GM21717 (cell line): ENCODE results near the gene SPTBN1.
"Not testable (repeated sequence)": the region's sequence is repeated elsewhere in the genome, so short reads cannot be mapped to it uniquely, and the experiment has no call there.

Experiments
- ATAC-seq: cut with Tn5 transposase; IDR thresholded peaks from one replicate; pipeline ENCODE4 v1.9.1; 2021; ENCODE audit warnings: mild to moderate bottlenecking, moderate library complexity; ENCODE audit not compliant: unreplicated experiment

Gene SPTBN1

DNA sequence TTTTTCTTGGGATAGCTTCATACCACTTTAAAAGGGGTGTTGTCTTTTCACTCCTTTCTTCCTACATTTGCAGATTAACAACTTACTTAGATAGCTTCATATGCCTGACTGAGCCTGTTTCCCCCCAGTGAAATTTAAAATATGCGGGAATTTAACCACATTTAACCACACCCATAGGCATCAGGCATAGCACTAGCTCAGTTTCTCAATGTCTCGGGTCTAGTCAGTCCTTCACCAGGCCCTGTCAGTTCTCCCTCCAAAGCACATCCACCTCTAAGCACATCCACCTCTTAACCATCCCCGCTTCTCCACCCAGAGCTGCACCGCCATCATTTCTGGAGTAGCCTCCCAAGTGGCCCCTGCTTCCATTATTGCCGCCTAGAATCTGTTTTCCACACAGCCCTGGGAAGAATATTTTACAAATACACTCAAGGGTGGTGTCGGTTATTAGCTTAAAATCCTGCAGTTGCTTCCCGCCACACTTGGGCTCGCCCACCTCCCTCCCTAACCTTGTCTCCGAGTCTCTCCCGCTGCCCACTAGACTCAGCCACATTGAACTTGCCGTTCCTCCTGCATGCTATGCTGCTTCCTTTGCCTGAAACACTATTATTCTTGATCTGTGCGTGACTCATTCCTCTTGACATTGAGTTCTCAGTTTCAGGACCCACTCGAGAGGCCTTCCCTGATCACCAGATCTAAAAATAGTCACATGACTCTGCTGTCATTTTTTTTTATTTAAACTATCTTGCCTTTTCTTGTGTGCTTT is 68.3 kb downstream of the SPTBN1 start:
- peak; percentile 66 for ATAC-seq

DNA sequence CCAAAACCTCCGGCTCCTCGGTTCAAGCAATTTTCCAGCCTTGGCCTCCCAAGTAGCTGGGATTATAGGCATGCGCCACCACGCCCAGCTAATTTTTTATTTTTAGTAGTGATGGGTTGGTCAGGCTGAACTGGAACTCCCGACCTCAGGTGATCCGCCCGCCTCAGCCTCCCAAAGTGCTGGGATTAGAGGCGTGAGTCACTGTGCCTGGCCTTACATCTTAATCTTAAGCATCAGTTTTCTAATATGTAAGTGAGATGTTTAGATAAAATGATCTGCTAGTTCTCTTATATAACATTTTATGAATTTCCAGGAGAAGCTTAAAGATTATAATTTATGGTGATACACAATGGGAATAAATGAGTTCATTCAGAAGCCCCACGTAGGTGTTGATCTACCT is 69.2 kb downstream of the SPTBN1 start:
- no peak for ATAC-seq

DNA sequence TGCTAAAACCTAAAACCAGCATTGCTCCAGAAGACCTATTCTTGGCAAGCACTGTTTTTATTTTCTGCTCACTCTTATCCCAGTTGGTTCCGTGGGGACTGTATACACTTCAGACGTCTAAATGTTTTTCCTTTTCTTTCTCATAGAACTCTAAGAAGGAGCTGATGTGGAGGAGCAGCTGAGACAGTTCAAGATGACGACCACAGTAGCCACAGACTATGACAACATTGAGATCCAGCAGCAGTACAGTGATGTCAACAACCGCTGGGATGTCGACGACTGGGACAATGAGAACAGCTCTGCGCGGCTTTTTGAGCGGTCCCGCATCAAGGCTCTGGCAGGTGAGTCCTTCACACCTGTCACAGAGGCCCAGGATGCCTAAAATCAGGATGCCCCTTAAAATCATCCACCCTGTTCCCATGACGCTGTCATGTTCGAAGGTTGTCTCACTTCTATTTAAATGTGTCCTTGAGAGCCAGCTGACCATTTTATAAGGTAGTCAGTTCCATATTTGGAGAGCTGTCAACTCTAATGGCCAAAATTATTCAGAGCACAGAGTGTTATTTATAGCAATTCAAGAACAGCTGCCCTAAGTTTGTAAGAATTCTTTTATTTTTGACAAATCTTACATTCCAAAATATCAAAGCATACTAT is 70.2 kb downstream of the SPTBN1 start:
- no peak for ATAC-seq

DNA sequence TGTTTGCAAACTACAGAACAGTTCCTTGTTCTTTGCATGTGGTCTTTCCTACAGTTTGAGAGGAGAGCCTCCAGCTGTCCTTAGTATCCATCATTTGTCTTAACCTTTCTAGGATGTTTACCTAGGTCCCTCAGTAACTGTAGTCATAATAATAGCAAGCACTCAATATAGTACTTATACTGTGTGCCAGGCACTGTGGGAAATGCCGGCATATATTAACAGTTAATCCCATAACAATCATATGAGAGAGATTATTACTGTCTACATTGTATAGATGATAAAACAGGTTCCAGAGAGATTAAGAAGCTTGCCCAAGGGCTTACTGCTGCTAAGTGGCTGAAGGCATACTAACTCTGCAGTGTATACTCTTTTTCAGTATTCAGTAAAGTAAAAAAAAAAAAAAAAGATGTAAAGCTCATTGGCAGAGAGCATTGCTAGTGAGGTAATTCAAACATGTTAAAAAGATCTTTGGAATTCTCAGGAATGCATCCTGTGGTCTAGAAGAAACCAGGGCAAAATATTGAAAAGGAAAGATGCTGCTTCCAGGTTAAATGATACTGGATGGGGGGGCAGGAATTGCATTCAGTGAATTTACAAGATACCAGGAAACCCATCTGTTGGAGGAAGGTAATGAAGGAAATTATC is 72.3 kb downstream of the SPTBN1 start:
- no peak for ATAC-seq

DNA sequence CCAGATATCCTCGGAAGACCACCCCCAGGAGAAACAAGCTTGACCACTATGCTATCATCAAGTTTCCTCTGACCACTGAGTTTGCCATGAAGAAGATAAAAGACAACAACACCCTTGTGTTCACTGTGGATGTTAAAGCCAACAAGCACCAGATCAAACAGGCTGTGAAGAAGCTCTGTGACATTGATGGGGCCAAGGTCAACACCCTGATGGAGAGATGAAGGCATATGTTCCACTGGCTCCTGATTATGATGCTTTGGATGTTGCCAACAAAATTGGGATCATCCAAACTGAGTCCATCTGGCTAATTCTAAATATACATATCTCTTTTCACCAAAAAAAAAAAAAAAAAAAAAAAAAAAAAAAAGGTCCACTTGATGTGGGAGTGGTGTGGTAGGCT is 73.4 kb downstream of the SPTBN1 start:
- not testable (repeated sequence) for ATAC-seq

DNA sequence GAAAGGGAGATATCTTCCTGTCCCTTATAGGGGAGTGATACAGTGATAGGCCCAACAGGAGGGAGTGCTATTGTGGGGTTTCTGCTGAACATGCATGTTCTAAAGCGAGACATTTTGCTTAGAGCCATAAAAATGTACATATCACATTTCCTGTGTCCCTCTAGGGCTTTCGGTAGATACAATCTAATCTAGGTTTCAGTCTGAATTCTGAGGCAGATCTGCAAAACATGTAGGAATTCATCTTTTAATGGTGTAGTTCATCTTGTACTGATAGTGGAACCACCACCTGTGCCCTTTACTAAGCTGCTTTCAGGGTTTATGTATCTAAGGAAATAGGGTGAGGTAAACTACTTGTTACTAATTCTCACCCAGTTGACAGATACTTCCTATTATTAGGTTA is 73.8 kb downstream of the SPTBN1 start:
- ATAC-seq: no peak

- ATAC-seq: no peak
These were observed 75.4 kb downstream of the SPTBN1 start for GRCh38 chr2:54531558-54531957.

- ATAC-seq: no peak
These were observed 78.1 kb downstream of the SPTBN1 start for GRCh38 chr2:54534221-54534620.

DNA sequence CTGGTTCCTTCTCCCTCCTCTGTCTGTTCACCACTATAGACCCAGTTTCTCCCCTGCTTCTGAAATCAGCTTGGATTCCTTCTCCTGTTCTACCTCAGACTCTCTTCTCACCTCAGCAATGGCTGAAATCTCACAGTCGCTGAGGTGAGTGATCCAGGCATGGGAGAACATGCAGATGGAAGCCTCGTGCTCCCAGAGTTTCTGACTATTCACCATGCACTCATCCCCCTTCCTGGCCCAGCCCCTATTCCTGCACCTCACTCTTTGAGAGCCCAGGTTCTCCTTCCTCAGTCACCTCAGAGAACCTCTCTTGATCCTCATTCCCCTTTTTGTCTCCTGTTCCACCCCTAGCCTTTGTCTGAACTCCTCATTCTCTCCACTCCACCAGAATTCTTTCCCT is 78.5 kb downstream of the SPTBN1 start:
- no peak for ATAC-seq

DNA sequence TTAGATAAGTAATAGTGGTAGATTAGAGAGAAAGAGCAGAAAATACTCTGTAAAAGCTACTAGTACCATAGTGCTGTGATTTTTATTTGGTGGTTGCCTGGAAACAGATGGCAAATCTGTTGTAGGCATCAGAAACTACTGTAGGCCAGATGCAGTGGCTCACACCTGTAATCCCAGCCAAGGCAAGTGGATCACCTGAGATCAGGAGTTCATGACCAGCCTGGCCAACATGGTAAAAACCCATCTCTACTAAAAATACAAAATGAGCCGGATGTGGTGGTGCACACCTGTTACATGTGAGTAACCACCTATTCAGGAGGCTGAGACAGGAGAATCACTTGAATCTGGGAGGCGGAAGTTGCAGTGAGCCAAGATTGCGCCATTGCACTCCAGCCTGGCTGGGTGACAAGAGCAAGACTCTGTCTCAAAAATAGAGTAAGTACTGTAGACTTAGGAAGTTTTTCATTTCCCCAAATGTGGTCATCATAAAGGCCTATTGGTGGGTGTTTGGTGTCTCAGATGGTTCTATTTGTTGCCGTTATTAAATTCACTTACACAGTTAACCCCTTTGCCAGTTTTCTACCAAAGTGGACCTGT is 79.6 kb downstream of the SPTBN1 start:
- ATAC-seq: no peak

- ATAC-seq: no peak
These were observed 80.6 kb downstream of the SPTBN1 start for GRCh38 chr2:54536720-54537119.

GRCh38 chr2:54538537-54538936 is 82.4 kb downstream of the SPTBN1 start:
- no peak for ATAC-seq

DNA sequence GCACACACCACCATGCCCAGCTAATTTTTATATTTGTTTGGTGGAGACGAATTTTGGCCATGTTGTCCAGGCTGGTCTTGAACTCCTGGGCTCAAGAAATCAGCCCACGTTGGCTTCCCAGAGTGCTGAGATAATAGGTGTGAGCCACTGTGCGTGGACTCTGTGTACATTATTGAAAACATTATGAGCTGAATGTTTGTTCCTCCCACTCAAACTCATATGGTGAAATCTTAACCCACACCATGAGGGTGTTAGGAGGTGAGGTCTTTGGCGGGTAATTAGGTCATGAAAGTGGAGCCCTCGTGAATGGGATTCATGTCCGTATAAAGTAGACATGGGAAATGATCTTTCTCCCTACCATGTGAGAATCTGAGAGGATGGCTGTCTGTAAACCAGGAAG is 83.6 kb downstream of the SPTBN1 start:
- no peak for ATAC-seq

- no peak for ATAC-seq
These were observed 84.1 kb downstream of the SPTBN1 start for GRCh38 chr2:54540194-54540593.

DNA sequence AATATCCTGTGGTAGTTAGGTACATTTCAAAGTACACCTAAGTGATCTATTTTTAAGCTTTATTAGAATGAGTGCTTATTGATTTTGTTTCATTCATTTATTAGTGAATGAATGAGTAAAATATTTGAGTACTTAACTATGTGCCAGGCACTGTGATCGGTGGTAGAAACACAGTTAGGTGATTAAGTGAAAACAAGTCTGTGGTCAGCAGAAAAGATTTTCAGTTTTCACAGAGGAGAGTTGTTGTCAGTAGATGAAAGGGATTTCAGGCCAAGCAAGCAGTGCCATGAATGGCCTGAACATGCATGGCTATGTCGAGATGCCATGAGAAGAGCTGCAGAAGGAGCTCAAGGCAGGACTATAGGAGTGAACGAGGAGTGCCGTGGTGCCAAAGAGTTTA is 85.9 kb downstream of the SPTBN1 start:
- ATAC-seq: no peak

DNA sequence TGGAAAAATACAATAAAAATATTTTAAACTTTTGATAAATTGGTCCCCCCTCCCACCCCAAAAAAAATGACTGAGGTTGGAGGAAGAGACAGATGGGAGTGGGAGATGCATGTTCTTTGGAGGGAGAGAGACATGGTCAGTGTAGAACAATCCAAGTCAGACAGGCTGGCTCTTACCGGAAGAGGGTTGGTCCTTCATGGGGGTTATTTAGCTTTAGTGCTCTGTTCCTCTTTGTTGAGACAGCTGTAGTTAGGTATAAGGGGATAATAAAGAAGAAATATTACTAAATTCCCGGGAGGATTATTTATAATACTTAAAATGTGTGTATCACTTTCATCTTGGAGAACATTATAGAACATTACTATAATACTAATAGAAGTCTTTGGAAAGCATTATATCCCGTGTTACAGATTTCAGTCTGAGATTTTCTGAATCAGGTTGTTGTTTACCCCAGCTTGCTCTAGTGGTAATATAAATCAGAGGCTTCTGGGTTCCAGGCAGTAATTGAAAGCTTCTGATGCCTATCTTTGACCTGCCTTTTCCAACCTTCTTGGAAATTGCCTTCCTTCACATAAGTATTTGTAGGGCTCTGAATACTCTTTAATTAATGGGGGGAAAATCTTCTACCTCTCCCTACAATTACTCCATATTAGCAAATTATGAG is 87.7 kb downstream of the SPTBN1 start:
- ATAC-seq: no peak

- no peak for ATAC-seq
These were observed 89.7 kb downstream of the SPTBN1 start for GRCh38 chr2:54545702-54546450.

GRCh38 chr2:54546518-54546917 is 90.4 kb downstream of the SPTBN1 start:
- ATAC-seq: no peak

GRCh38 chr2:54546923-54547720 is 91.0 kb downstream of the SPTBN1 start:
- no peak for ATAC-seq

GRCh38 chr2:54549430-54549829 is 93.3 kb downstream of the SPTBN1 start:
- no peak for ATAC-seq
